DMS53 treated with DMSO at 0.1 percent for 48 hours (cell line): ENCODE measurements around the gene LBH.
A peak's percentile ranks its signal among the peaks of the same experiment; 100 is the strongest.

Source experiments
- DNase-seq: peaks from one replicate; lab custom pipeline; 2025; ENCODE audit not compliant: unreplicated experiment; lab: John Stamatoyannopoulos, UW

Gene LBH

DNA sequence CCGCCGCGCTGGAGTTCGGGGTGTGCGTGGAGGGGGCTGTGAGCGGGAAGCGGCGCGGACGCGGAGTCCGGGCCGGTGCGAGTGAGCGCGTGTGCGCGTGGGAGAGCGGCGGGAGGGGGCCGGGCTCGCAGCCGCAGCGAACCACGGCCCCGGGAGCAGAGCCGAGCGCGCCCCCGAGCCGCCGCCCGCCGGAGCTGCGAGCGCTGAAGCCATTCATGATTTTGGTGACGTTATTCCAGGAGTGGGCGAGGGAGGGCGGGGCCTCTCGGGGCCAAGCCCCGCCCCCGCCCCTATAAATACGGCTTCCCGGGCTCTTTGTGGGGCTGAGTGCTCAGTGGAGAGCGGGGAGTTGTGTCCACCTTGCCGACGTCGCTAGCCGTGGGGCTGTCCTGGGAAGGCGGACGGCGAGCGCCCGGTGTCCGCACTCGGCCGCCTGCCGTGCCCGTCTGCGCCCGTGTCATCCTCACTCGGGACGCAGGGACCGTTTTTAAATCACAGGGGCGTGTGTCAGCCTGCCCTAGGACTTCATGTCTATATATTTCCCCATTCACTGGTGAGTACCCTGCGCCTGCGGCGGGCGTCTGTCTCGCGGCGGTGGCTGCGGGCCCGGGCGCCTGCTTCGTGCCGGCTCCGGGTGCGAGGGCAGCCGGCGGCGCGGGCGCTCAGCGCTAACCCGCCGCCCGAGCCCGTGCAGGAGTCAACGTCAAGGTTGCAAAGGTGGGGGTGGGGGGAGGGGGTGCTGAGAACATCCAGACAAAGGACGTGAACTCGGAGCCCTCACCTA lies at the start of gene LBH:
Gene LBH (plus strand): TSS at position 323 of the 784 bp plus-strand sequence. CDS start 205 bp downstream, at position 528.
- DNase-seq: peak; percentile 16

GRCh38 chr2:30184035-30184434 lies 47.3 kb upstream of the LBH start:
- no peak for DNase-seq

- DNase-seq: no peak
Measured at GRCh38 chr2:30185178-30185577, 46.2 kb upstream of the LBH start.

DNA sequence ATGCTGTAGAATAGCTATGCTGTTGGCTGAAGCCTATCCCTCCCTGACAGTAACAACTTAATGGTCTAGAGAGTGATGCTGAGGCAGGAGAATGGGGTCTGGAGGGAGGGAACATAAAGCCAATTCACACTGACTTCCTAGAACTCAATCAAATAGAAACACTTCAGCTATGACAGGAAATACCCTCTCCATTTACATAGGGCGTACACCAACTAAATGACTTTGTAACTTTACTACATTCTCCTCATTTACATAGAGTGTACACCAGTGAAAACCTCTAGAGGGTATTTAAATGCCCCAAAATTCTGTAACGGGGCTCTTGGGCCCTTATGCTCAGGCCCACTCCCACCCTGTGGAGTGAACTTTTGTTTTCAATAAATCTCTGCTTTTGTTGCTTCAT lies 43.0 kb upstream of the LBH start:
- DNase-seq: no peak

DNA sequence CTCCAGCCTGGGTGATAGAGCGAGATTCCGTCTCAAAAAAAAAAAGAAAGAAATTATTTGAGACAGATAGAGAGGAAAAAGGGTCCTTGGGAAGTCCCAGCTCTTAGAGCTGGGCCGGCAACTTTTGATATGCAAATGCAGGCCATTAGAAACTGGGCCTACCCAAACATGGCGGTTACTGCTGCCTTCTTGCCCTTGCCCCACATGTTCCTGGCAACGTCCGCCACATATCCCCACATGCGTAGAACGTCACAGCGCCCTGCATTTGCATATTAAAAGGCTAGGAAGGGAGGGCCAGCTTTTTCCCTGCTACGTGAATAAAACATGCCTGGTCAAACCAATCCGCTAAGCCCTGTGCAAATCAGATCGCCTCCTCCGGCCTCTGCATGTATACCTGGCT lies 40.7 kb upstream of the LBH start:
- DNase-seq: no peak

GRCh38 chr2:30191107-30191506 lies 40.2 kb upstream of the LBH start:
- DNase-seq: no peak

DNA sequence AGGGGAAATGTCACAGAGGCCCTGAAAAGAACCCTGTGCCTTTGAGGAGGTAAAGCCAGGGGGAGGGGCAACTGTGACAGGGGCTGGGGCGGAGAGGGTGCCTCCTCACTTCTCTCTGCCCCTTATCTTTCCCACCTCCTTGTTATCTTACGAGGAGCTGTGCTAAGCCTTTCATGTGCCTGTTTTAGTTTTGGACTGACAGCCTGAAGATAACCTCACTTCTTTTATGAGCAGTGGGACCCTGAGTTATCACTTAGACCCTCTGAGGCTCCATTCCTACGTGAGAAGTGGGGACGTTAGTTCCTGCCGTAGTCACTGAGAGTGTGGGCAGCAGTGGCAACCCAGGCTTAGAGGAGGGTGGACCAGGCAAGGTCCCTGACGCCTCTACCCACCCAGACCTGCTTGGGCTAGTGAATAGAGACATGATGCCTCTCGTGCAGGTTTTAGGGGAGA lies 39.5 kb upstream of the LBH start:
- DNase-seq: no peak

- no peak for DNase-seq
Measured at GRCh38 chr2:30192314-30192713, 39.0 kb upstream of the LBH start.

GRCh38 chr2:30193104-30193681 lies 38.1 kb upstream of the LBH start:
- no peak for DNase-seq

- DNase-seq: no peak
Measured at GRCh38 chr2:30194421-30194820, 36.9 kb upstream of the LBH start.

- DNase-seq: no peak
Measured at GRCh38 chr2:30195016-30195415, 36.3 kb upstream of the LBH start.

- no peak for DNase-seq
Measured at GRCh38 chr2:30197570-30198192, 33.7 kb upstream of the LBH start.

DNA sequence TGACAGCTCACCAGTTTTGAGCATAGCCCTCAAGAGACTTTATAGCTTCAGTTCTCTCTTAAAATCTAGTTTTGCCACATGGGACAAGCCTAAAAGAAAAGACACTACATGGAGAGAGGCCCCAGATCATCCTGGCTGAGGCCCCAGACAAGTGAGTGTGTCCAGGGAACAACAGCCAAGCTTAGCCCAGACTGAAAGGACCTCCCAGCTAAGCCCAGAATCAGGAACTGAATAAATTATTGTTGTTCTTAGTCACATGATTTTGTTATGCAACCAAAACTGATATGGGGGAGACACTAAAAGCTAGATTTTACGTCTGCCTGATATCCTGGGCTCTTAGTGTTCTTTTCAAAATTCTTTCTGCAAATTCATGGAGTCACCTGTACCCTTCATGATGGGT lies 29.3 kb upstream of the LBH start:
- DNase-seq: no peak

DNA sequence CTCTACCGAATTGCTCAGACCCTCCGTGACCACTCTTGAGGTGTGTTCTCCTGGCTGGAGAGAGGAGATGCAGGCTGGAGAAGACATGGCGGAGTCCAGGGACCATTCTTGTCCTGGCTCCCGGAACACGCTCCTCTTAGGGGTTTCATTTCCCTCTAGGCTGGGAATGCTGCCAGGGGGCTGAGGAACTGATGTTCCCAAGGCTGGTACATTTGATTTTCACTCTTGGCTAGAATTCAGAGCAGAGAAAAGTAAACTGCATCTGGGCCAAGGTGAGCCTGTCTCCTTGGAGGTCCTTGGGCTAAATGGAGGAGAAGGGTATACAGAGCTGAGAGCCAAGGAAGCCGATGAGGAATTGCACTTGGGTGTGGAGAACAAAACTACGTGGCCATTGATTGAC lies 28.2 kb upstream of the LBH start:
- no peak for DNase-seq

DNA sequence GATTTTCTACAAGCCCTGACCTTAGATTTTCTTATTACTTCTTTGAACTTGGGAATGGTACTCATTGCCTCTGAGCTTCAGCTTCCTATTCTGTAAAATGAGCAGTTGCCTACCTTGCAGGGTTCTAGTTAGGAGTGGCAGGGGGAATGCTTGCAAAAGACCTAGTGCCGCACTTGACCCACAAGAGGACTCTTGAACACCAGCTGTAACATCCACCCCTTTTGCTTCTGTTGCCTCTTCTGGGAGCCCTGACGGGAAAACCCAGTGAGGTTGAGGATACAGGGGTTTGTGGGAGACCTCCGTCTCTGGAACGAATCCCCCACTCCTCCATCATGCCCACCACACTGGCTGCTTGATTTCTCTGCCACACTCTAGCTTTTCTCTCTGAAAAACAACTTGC lies 27.1 kb upstream of the LBH start:
- DNase-seq: no peak

- no peak for DNase-seq
Measured at GRCh38 chr2:30205456-30205855, 25.9 kb upstream of the LBH start.

DNA sequence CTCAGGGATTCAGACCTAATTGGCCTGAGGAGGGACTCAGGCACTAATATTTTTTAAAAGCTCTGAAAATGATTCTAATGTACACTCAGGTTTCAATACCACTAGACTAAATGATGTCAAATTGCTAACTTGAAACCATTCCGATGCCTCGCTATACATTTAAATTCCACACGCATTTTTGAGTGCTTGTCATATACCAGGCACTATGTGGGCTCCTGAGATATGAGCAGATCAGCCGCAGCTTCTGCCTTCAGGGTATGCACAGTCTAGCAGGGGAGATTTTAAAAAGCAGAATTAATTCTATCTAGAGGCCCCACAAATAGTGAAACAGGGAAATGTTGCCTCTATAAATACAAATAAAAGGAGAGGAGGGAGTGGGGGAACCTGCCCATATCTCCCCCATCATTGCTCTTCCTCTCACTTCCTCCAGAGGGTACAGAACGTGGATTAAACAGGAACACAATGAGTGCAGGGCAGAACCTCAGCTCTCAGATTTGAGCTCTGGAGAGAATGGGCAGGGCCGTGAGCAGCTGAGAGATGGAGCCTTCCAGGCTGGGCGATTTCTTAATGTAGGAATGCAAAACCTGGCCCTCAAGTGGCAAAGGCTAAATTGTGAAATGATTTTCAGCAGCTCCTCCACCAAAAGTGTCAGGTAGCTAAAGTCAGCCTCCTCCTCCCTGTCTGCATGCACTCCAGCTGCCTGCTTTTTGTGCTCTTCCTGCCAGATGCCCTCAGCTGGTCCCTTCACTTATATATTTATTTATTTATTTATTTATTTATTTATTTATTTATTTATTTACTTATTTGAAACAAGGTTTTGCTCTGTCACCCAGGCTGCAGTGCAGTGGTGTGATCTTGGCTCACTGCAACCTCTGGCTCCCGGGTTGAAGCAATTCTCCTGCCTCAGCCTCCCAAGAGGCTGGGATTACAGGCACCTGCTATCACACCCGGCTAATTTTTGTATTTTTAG lies 24.6 kb upstream of the LBH start:
- DNase-seq: no peak

DNA sequence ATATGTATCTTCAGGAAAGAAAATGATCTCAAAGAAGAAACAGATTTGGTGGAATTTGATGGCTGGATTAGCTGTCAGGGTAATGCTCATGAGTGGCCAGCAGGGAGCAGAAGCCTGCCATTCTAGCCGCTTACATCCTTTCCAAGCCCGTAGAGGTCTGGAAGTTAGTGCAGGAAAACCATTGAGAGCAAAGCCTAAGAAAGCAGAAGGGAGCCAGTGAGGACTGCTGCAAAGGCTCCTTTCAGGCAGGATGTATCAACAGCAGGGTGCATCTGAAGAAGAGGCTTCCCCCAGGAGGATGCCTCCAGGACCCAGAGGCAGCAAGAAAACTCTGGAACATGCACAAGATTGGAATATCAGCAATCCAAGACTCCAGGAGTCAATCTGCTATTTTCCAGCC lies 22.9 kb upstream of the LBH start:
- DNase-seq: peak; percentile 57

DNA sequence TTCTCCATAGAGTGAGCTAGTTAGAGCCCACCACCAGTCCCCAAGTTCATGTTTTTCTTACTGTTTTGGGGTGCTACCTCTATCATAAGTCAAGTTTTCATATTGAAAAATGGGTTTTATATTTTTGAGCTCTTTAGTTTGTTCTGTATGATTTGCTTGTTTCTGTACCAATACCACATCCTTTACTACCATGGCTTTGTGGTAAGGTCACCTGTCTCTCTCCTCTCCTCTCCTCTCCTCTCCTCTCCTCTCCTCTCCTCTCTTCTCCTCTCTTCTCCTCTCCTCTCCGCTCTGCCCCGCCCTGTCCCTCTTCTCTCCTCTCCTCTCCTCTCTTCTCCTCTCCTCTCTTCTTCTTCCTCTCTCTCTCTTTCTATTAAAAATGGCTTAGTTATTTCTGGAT lies 22.1 kb upstream of the LBH start:
- no peak for DNase-seq

- DNase-seq: no peak
Measured at GRCh38 chr2:30213326-30213725, 18.0 kb upstream of the LBH start.

DNA sequence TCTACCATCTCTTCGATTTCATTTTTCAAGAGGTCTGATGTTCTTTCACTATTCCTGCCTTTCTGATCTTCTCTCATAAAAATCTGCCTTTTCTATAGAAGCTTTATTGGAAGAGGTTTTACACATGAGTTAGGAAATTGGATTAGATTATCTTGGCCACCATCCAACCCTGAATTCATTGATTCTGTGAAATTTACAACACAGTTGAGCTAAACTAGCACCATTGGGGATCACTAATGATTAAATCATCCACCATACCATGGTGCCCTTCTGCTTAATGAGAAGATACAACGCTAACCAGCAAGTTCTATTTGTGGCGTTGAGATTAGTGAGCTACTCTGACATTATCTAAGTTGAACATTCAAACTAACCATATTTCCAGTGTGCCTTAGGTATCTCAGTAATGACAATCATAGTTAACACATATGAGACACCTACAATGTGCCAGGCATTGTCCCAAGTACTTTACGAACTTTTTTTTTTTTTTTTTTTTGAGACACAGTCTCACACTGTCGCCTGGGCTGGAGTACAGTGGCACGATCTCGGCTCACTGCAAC lies 17.3 kb upstream of the LBH start:
- no peak for DNase-seq
